ENCODE measurements around the gene DISP1. TPM values are rescaled to one million over a fixed set of nuclear protein-coding genes. Genes with fewer than 3 reads are reported as not detected.

Gene DISP1
- total RNA-seq, 2 donors from 2014 or later: 5.6 to 7.0 TPM

DNA sequence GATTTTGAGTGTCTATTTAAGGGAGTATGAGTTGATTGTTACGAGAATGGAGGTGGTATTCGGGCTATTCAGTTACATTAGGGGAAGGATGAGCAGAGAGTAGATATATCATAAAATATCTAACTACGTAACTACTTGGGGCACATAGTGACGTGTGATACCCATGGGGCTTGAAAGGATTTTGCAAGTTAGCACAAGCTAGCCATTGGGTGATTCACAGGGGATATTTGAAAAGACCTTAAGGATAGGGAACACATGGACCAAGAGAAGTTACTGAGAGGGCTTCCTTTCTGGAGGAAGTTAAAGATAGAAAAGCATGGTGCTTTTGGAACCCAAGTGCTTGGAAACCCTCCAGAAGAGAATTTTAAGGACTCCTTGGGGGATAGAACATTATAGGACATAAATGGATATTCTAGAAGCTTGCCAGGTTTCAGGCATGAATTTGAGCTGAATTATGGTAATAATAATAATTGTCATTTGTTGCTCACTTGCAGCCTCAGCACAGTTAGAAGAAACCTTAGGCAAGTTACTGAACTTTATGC is 5.4 kb downstream of the DISP1 start:
- Histone ChIP-seq H3K4me1 (ENCODE audit: control insufficient read depth in 1 of 2, low read depth in 2 of 2) (peaks cover 26 to 34% of the 10 kb centered on the region in 2 donors), H3K4me3 (no peak overlapping the region), H3K27me3 (replicated peaks; ENCODE audit: insufficient read depth) (no peaks in the 10 kb centered on the region), H3K27ac (no peak overlapping the region), H3K9me3 (no peaks in the 10 kb centered on the region), H3K36me3 (no peaks in the 10 kb centered on the region)
- no peak for DNase-seq (ENCODE audit: low spot score)
- TF ChIP-seq, protein P1, sequence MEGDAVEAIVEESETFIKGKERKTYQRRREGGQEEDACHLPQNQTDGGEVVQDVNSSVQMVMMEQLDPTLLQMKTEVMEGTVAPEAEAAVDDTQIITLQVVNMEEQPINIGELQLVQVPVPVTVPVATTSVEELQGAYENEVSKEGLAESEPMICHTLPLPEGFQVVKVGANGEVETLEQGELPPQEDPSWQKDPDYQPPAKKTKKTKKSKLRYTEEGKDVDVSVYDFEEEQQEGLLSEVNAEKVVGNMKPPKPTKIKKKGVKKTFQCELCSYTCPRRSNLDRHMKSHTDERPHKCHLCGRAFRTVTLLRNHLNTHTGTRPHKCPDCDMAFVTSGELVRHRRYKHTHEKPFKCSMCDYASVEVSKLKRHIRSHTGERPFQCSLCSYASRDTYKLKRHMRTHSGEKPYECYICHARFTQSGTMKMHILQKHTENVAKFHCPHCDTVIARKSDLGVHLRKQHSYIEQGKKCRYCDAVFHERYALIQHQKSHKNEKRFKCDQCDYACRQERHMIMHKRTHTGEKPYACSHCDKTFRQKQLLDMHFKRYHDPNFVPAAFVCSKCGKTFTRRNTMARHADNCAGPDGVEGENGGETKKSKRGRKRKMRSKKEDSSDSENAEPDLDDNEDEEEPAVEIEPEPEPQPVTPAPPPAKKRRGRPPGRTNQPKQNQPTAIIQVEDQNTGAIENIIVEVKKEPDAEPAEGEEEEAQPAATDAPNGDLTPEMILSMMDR (IDR thresholded peaks at IDR 0.05): no peak
- no peak for ATAC-seq (ENCODE audit: insufficient number of reproducible peaks, low FRiP score, low read depth)

DNA sequence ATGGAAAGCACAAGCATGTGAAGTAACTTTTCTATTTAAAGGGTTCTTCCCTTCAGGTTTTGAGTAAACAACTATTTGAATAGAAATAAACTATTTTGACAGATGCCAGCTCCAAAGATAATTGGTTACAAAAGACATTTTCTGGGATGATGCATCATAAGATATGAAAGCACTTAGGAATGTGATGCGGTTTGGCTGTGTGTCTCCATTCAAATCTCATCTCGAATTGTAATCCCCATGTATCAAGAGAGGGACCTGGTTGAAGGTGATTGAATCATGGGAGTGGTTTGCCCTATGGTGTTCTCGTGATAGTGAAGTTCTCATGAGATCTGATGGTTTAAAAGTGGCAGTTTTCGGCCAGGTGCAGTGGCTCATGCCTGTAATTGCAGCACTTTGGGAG is 6.4 kb downstream of the DISP1 start:
- H3K27ac ChIP-seq: no peak overlapping the region
- TF ChIP-seq, protein P1 (IDR thresholded peaks at IDR 0.05): no peak
- no peak for ATAC-seq (ENCODE audit: insufficient number of reproducible peaks, low FRiP score, low read depth)

DNA sequence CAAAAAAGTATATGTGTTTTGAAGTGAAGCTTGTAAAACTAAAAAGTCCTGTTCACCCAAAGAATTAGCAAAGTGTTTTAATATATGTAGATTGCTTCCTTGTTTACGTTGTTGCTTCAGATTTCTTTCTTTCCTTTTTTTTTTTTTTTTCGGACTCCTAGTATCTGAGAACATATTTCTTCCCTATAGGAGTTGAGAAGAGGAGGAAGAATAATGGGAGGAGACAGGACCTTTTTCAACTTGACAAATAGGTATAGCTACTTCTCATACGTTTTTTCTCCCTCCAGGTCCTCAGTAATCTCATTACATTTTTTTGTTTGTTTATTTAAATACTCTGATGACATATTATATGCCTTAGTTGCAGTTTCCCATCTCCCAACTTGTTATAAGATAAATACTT is 8.9 kb downstream of the DISP1 start:
- Histone ChIP-seq H3K4me3 (no peak overlapping the region), H3K27ac (no peak overlapping the region), H3K36me3 (no peaks in the 10 kb centered on the region), H3K27me3 (replicated peaks; ENCODE audit: insufficient read depth) (no peaks in the 10 kb centered on the region), H3K9me3 (no peaks in the 10 kb centered on the region), H3K4me1 (ENCODE audit: control insufficient read depth in 1 of 2, low read depth in 2 of 2) (peaks cover 6 to 8% of the 10 kb centered on the region in 2 donors)
- TF ChIP-seq, protein P1 (IDR thresholded peaks at IDR 0.05): no peak
- ATAC-seq (ENCODE audit: insufficient number of reproducible peaks, low FRiP score, low read depth): no peak
- no peak for DNase-seq (ENCODE audit: low spot score)

More for the DNA sequence above, 6.4 kb downstream of the DISP1 start:
- peaks cover 23 to 31% of the 10 kb centered on the region in 2 donors for H3K4me1 ChIP-seq (ENCODE audit: control insufficient read depth in 1 of 2, low read depth in 2 of 2)
- no peak overlapping the region for H3K4me3 ChIP-seq
- DNase-seq (ENCODE audit: low spot score): no peak
- H3K27me3 ChIP-seq (replicated peaks; ENCODE audit: insufficient read depth): no peaks in the 10 kb centered on the region
- H3K36me3 ChIP-seq: no peaks in the 10 kb centered on the region
- no peaks in the 10 kb centered on the region for H3K9me3 ChIP-seq

GRCh38 chr1:222824641-222825040 is 9.8 kb downstream of the DISP1 start:
- no peak for DNase-seq (ENCODE audit: low spot score)
- Histone ChIP-seq H3K4me1 (ENCODE audit: control insufficient read depth in 1 of 2, low read depth in 2 of 2) (peaks cover 4 to 8% of the 10 kb centered on the region in 2 donors), H3K27ac (no peak overlapping the region), H3K27me3 (replicated peaks; ENCODE audit: insufficient read depth) (no peaks in the 10 kb centered on the region), H3K36me3 (no peaks in the 10 kb centered on the region), H3K4me3 (no peak overlapping the region), H3K9me3 (no peaks in the 10 kb centered on the region)
- TF ChIP-seq, protein P1 (IDR thresholded peaks at IDR 0.05): no peak
- no peak for ATAC-seq (ENCODE audit: insufficient number of reproducible peaks, low FRiP score, low read depth)

DNA sequence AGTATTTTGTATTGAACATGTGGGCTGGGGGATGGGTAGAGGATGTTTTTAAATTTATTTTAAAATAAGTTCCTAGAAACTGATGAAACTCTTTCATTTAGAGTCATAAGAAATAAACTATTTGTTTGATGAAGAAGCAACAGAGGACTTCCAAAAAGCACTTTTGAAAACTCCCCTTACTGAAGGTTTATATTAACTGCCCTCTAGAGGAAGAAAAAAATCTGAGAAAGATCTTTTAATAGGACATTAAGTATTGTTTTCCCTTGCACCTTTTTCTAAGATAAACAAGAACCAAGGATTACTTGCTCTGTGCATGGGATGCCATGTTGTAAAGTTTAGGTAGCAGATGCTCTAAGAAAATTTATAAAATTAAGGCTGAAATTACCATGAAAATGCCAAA is 14.1 kb downstream of the DISP1 start:
- no peaks in the 10 kb centered on the region for H3K9me3 ChIP-seq
- peaks cover 2 to 6% of the 10 kb centered on the region in 2 donors for H3K4me1 ChIP-seq (ENCODE audit: control insufficient read depth in 1 of 2, low read depth in 2 of 2)
- H3K36me3 ChIP-seq: no peaks in the 10 kb centered on the region
- ATAC-seq (ENCODE audit: insufficient number of reproducible peaks, low FRiP score, low read depth) (no peak), DNase-seq (ENCODE audit: low spot score) (no peak)
- H3K27ac ChIP-seq: no peak overlapping the region
- H3K4me3 ChIP-seq: no peak overlapping the region
- TF ChIP-seq, protein P1 (IDR thresholded peaks at IDR 0.05): no peak
- H3K27me3 ChIP-seq (replicated peaks; ENCODE audit: insufficient read depth): no peaks in the 10 kb centered on the region

Measured in thoracic aorta (tissue), 2 donors.